ENCODE results near the gene ASTN1. TPM values are rescaled to one million over a fixed set of nuclear protein-coding genes. Genes with fewer than 3 reads are reported as not detected.
A peak's percentile ranks its signal among the peaks of the same experiment; 100 is the strongest.

ASTN1 gene
- total RNA-seq, 1 donor from 2014 or later: not detected

DNA sequence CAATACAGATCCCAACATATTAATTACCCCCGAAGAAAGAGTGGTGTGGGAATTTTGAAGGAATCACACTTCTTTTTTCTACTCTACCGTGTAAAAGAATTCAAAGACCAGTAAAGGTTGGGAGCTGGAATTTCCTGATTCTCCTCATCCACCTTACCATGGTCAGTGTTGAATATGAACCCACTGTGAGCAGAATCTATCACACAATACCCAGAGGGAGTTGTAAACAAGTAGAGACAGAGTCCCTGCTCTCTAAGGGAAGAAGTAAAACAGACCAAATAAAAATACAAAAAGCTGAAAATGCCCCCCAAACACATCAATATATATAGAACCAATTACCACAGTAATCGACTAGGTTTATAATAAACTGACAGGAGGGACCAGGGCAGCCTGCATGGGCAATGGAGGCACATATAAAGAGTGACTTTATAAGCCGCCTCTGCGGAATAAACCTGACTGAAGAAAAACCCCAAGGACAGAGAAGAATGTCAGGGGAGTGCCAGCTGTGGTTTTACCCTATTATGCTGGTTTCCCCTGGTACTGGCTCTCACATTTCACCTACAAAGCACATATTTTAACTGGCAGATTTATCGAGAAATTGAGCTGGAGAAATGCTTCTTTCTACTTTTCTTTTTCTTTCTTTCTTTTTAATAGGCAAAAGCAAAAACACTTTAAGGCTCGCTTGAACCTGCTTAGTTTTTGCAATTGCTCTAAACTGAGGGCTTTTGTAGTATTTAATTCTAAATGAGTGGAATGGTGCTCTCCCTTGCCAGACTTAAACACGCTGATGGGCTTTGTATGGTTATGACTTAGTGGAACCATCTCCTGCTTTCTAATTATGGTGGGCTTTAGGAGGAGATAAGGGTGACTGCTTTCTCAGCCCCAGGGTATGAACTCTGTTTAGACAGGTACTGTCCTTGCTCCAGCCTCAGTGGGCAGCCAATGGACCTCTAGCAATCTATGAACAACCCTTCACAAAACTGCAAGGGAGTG lies 244.8 kb downstream of the ASTN1 start:
- ATAC-seq: no peak

DNA sequence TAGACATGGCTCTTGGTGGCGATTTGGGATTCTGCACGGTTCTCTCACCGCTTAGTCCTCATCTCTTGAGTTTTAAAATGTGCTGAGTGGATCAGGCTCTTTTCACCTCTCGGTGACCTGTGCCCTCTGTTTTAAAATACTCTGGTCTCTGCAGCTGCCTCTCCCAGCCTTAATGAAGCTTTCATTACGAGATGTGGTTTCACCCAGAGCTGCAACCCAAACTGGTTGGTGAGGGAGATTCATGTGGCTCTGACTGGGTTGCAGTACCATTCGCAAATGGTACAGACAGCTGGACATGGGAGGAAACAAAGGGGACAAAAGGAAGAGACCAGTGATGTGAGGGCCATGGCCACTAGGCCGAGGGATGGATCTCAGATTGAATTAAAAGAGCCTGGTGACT lies 258.9 kb downstream of the ASTN1 start:
- ATAC-seq: no peak

DNA sequence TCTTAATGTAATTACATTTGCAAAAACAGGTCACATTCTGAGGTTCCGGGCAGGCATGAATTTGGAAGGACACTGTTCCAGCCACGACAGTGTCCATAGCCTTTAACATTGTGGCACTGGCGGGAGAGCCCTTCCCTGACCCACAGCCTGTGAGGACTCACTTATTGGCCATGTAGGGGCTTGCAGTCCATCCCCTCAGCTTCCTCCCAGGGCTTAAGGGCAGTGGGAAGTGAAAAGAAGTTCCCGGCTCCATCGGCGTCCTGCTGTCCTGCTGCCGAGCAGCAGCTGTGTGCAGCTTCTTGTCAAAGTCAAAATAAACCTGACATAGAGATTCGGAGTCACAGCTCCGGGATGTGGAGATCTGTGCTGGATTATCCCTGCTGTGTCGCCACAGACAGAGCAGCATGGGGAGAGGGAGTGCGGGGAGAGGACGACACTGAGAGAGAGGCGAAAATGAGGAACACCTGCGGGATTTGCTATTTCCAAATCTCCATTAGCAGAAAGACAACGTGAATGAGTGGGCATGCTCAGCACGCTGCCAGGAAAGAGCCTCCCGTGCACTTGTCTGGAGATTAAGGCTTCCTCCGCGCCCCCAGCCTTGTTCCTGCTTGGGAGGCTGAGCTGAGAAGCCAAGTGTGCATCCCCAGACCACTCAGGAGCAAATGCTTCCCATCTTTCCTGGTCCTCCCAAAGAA lies 260.3 kb downstream of the ASTN1 start:
- ATAC-seq: no peak

DNA sequence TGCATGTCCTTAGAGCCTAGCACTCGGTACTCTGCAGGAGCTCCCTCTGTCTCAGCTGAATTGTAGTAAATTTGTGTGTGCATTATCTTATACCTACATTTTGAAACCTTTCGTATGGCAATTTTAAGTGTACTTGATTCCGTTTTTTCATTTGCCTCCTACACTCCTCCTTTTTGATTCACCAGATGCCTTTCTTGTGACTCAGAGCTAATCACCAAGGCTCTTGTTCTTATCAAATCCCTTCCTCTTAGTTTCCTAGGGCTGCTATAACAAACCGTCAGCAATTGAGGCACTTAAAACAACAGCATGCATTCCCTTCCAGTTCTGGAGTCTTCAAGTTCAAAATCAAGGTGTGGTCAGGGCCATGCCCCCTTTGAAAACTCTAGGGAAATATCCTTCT lies 261.0 kb downstream of the ASTN1 start:
- no peak for ATAC-seq

DNA sequence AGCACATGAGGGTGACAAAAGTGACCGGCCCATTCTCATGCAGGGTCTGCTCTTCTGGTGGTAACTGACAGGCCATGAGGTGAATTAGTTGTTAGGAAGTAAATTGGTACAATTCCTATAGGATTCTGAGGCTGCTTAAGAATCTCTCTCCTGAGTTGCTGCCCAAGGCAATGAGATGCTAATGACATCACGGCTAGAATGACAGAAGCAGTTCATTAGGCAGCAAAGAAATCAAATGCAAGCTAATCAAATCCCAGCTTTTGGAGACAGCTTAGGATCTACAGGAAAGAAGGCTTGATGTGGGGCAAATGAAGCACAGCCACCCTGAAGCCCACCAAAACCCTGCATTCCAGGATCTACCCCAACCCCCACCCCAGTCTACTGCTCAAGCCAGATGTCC lies 265.2 kb downstream of the ASTN1 start:
- no peak for ATAC-seq

DNA sequence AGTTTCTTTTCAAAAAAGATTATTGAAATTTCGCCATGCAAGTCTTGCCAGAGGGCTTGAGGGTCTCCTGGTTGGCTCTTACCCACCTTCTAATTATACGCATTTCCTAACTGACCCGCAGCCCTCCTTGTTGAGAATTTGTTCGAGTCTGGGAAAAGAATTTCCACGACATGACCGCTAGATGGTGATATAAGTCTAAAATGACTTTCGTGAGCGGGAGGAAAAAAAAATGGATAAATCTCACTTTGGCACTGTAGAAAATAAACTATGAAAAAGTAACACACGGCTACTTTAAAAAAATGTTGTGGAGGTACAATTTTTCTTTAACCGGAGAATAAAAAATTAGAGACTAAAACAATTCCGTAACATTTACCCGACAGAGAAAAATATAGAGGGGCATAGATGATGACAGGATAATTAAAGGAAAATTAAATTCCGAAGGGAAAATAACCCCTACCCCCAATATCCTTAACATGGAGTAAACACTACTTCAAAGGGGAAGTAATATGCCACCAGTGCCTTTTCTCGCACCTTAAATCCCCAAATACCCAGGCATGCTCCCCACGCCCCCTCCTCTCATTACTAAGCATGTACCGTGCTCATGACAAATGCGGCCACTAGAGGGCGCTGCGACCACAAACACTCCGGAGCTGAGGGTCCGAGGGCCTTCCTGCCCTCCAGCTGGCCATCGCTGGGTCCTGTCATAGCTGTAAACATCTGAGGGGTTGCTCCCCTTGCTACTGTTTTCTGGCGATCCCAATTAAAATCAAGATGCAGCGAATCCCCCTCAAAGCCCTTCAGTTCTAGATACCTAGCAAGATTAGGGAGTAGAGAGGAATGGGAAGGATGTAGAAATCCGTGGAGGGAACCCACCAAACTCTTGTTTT lies 266.9 kb downstream of the ASTN1 start:
- no peak for ATAC-seq

DNA sequence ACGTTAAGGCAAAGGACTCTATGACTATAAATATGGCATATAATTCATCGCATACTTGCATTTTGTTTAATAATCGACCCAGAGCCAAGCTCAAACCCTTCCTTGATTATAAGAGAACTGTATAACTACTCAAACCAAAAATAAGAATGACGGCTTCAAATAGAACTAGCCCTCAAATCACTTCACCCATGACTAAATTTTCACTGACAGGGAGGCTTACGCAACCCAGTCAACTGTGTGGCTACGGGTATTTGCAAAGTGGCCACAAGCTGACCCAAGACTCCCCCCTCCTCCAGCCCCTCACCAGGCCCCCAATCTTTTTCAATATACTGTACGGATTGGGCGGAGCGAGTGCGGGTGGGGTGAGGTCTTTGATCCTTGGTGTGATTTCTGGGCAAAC lies 268.3 kb downstream of the ASTN1 start:
- ATAC-seq: no peak

DNA sequence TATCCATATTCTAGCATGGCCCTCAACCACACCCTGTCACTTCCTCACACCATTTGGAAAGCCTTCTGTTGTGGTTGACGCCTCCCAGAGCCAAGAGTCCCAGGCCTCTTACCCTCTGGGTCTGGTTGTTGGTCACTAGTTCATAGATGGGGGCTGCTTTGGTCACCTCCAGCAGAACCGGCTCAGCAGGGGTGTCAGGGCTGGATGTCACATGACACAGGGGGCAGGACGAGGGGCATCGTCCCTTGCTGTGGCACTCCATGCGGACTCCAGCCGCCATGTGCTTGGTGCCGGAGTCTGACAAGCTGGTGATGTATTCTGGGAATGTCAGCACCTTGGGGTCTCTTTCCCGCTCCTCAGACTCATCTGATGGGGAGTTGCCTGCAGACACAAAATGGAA lies 270.1 kb downstream of the ASTN1 start:
- ATAC-seq: no peak

DNA sequence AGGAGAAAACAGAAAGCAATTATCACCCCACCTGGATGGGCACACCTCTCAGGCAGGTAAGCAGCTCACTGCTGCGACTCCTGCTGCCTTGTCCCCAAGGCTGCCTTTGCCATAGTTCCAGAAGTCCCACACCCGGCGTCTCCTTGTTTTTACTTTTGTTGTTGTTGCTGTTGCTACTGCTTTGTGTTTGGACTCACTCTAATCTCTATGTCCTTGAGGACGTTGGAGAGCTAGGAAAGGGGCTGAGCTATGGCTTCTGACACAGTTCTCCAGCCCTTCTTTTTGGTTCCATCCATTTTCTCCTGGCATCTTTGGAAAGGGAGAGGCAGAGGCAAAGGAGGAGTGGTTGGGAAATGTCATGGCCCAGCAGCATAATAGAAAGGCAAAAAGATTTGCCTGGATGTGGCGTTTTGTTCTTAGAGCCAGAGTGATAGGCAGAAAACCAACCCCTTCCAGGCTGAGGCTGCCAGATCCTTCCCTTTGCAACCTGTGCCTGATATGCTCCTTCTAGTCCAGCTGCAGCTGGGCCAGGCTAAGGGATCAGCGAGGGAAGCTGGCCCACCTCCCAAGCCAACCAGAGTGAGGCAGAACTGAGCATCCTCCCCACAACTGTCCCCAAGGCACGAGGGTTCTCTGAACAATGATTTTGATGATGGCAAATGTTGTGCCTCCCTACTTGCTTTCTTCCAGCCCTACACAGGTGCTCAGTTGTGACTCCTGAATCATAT lies 270.7 kb downstream of the ASTN1 start:
- no peak for ATAC-seq

DNA sequence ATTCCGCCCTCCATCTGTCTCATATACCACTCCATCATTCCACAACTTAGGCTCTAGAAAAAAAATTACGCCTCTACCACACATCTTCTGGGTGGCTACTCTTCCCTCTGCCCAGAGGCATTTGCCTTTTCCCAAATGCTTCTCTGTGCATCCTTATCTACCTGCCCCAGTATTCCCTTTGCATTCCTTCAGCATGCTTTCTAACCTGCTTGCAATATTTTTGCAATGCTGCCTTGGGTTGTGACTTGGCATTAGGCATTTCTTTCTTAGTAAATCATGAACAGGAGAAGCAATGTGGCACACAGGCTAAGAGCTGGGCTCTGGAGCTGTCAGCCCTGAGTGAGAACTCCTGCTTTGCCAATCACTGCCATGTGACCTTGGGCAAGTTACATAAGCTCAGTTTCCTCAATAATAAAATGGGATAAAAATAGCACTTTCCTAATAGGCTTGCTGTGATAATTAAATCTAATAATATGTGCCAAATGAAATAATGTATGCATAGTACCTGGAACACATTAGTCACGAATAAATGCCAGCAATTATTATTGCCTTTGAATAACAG lies 276.0 kb downstream of the ASTN1 start:
- no peak for ATAC-seq

DNA sequence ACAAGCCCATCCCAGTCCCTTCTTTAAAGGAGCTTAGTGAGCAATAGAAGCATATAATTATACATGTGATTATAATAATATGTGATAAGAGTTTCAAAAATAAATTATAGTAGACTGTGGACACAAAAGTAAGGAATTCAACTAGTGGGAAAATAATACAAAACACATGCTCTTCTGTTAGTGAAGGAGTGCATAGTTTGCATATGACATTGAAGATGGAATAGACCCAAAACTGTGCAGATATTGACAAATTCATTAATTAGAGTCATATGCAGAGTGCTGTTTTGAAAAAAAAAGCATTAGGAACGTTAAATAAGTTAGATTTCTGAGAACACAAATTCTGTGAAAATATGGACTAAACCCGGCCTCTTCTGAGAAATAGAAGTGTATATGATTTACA lies 278.8 kb downstream of the ASTN1 start:
- ATAC-seq: no peak

DNA sequence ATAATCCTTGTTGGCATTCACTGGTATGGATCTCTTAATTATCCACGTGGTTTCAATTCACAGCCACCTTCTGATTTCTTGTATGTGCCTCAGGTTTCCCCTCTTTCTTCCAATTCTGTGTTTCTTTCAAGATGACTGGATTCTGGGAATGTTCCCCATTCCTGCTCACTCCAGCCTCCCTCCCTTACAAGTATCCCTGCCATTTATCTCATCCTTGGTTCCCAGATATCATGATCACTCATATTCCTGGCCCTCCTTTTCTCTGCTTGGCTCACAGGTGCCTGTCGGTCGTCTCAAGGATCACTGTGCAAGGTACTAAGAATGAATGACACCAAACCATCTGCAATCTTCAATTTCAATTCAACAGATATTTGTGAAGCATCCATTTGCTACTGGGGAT lies 279.2 kb downstream of the ASTN1 start:
- no peak for ATAC-seq

DNA sequence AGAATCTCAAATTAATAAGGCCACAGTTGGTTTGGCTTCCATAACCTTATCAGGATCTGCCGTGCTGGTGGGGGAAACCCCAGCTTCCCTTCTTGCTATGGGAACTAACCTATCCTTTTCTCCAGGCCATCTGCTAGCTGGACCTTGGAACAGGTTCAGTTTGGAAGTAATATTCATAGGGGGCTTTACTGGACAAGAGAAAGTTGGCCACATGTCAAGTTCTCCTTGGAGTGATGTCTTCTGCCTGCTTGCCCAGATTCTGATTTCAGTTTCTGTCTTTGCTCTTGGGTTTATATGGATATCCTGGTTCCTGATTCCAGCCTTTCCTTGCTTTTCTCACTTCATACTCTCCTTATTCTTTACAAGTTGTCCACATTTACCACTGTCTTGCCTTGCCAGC lies 279.6 kb downstream of the ASTN1 start:
- ATAC-seq: no peak

DNA sequence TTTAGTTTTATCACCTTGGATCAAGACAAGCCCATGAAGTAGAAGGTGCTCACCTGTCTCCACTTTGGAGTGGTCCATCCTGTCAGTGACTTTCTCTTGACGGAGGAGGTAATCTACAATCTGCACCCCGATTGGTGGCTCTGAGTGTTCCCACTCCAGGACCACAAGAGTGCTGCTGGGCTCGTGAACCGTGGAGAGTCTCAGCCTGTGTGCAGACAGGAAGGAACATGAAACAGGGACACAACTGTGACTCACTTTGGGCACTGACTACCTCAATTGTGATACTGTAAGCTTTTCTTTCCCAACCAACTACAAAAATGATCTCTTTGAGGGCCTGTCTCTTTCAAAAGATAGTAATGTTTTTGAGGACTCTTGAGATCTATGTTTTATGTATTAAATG lies 280.2 kb downstream of the ASTN1 start:
- no peak for ATAC-seq

DNA sequence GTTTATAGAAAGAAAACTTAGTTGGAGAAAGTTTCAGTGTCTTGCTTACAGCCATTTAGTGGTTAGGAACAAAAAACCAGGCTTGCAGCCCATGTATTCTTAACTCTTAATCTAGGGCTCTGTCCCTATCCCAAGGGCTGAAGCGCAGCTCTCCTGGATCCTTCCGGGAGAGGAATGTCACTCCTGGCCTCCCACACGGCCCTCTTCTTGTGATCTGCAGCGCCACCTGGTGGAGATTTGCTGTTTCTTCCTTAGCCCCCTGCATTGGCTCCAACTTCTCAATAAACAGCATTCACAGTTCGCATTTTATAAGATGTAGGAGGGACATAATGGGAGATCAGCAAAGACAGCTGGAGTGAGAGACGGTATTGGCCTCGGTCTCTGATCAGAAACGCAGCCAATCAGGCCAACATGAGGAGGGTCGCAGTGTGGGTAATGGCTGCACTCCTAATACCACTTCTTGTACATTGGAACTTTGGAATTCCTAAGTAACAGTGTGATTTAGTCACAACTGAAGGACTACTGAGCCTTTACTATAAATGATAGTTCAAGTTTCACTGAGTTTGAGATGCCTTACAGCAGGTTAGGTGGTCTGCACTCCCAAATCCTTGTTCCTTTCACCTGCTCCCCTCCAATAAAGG lies 283.4 kb downstream of the ASTN1 start:
- peak; percentile 50 for ATAC-seq

DNA sequence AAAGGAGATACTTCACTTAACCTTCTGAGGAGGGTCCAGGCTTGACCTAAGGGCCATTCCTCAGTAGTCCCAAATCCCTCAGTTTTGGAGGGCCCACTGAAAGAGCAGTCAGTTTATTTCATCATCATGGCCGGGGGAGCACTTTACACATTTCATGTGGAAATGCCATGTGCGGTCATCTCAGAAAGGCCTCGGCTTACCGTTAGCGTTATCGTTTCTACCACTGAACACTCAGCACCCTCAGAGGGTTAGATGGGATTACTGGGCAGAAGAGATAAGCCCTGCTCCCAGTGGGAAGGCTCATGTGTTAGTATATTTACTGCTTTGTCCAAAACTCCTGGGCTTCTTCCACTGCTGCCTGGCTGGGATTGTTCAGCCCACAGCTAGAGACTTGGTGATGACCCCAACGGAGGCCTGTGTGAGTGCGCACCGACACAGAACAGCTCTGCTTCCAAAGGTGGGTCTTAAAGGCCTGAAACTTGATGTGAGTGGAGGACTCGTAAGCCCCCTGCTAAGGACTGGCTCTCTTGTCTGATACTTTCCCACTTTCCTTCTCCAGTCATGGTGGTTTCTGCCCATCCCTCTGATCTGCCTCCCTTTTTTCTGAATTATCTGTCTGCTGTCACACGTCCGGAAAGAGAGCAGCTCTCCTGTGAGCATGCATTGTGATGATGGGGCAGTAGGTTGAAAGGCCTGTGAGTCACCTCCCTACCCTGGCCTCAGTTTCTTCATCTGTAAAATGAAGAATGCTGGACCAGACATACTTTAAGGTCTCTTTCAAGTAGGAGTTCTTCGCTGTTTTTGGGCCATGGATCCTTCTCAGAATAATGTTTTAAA lies 284.5 kb downstream of the ASTN1 start:
- no peak for ATAC-seq

DNA sequence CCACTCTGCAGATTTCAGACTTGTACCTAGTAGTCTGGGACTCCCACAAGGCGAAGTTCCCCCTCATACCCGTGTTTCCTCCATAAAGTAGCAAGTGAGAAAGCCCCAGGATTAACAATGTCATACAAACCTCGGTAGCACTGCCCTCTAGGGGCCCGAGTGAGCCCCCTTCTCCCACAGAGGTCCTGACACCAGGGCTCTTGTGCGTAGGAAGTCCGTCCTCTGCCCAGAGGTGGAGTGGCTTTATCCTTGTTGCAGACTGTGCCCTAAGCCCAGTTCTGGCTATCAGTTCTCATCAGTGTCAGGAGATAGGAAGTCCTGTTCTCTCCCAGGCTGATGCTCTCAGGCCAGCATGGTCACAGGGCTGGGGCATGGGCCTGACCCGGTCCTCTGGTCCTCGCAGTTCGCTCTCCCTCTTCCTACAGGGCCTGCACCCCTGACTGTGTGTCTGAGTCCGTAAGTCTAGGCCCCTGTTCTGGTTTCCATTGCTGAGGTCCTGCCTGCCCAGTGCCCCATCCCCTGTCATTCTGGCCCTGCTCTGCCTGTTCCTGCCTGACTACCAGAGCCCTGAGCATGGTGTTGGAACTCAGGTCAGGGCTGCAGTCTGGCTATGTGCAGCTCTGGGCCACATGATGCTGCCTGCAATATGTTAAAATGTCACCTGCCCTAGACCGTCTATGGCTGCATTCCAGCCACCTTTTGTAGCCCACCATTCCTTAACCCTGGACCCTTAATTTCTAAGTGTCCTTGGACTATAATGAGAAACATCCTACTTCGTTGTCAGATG lies 285.6 kb downstream of the ASTN1 start:
- ATAC-seq: no peak

DNA sequence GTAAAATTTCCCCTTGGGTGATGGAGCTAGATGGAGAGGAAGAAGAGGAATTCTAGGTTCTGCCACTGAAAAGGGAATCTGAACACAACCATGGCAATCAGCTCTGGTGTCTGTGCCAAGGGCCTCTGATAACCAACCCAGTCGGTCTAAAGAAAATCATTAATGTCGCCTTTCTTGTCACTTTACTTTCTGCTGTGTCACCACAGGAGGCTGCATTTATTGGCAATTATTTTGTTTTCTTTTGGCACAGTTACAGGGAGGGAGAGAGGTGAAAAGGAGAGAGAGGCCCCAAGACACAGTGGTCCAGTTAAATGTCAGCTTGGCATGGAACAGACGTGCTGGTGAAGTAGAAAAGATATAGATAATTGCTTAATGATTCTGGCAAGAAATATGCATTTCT lies 287.0 kb downstream of the ASTN1 start:
- no peak for ATAC-seq

DNA sequence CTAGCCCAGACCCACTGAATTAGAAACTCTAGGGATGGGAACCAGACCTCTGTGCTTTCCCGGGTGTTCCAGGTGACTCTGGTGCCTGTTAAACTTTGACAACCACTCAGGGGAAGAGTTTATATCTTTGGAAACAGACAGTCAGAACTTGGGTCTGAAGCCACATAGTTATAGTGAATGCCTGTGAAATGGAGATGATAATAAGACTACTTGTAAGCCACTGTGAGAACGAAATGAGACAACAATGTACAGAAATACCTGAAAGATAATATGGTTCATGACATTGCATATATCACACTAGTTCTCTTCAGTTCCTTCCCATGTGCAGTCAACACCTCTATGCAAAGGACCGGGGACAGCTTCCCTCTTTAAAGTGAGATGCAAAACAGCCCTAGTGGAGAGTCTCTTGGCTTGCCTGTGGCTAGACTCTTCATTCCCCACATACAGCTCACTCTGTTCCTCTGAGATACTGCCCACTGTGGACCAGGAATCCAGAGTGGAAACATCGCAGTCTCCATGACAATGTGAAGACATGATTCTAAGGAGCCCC lies 287.5 kb downstream of the ASTN1 start:
- no peak for ATAC-seq

Data from esophagus mucosa (tissue), 1 donor.